Measurements from ENCODE around the gene UCHL1.

- TF ChIP-seq CTCF (IDR thresholded peaks at IDR 0.05; ENCODE audit: low read length) (no peak), EZH2 (optimal IDR thresholded peaks at IDR 0.05; ENCODE audit: low read depth, low read length) (no peak)
Observed at GRCh38 chr4:41257257-41257901, 651 bp downstream of the UCHL1 start.
